B cell (primary cell): ENCODE data around the gene SLC15A2. TPM values are rescaled to one million over a fixed set of nuclear protein-coding genes. Genes with fewer than 3 reads are reported as not detected.

ENCODE experiments used
- ATAC-seq: fragments of 200-7000 bp; cut with Tn5 transposase; one replicate; pipeline ENCODE4 v1.10.0; 2021; ENCODE audit warnings: low read depth, mild to moderate bottlenecking, moderate number of reproducible peaks, moderate library complexity
- CTCF ChIA-PET: fragments of 350-600 bp; sonication (Branson Sonifier 250); formaldehyde crosslinking; loops from one replicate; lab custom pipeline; 2021; ENCODE audit warnings: antibody characterized with exemption, inconsistent platforms; lab: Charles Lee
- POLR2A ChIA-PET: fragments of 350-600 bp; sonication (Branson Sonifier 250); formaldehyde crosslinking; loops from one replicate; lab custom pipeline; 2021; ENCODE audit warnings: antibody characterized with exemption; lab: Charles Lee
- DNase-seq: peaks from one replicate; pipeline ENCODE4 v3.0.0; 2013
- H2AFZ ChIP-seq: 2 replicates; pipeline ENCODE4 v1.6.1; 2012; ENCODE audit warnings: mild to moderate bottlenecking, low read depth, low read length; ENCODE audit not compliant: insufficient read depth, poor library complexity, severe bottlenecking
- H3K27ac ChIP-seq, 2 donors: 1 replicate in 1 of 2; 2 replicates in 1 of 2; pipeline ENCODE4 v1.5.1; 2012 to 2013; ENCODE audit warnings: low read length in 2 of 2, mild to moderate bottlenecking in 2 of 2, moderate library complexity in 1 of 2
- H3K27me3 ChIP-seq, 4 experiments: fragments of 200-600 bp in 1 of 4; sonication (generic) in 1 of 4; replicated peaks in 1 of 4; 1 replicate in 2 of 4; 2 replicates in 2 of 4; pipeline versions ENCODE4 v1.6.1 to v1.7.0; 2013 to 2016; ENCODE audit warnings: low read length in 3 of 4, mild to moderate bottlenecking in 2 of 4, mixed read lengths in 1 of 4, moderate library complexity in 1 of 4; ENCODE audit not compliant: insufficient read depth in 4 of 4, control insufficient read depth in 3 of 4; ENCODE audit errors: control extremely low read depth in 1 of 4
- H3K36me3 ChIP-seq, 2 experiments: replicated peaks in 1 of 2; 1 replicate in 1 of 2; 2 replicates in 1 of 2; pipeline versions ENCODE4 v1.6.1 to v1.7.1; 2013; ENCODE audit warnings: low read length in 1 of 2; ENCODE audit not compliant: insufficient read depth in 2 of 2, control insufficient read depth in 1 of 2; ENCODE audit errors: control extremely low read depth in 1 of 2, extremely low read depth in 1 of 2
- H3K4me1 ChIP-seq, 2 donors: fragments of 200-600 bp in 1 of 2; sonication (generic) in 1 of 2; 1 replicate in 1 of 2; 2 replicates in 1 of 2; pipeline versions ENCODE4 v1.5.1 to v1.6.1; 2013 to 2017; ENCODE audit warnings: low read length in 2 of 2; ENCODE audit not compliant: control insufficient read depth in 2 of 2, insufficient read depth in 2 of 2
- H3K4me2 ChIP-seq: replicated peaks from 2 replicates; pipeline ENCODE3; 2012; ENCODE audit warnings: mild to moderate bottlenecking, low read depth, low read length; ENCODE audit not compliant: poor library complexity, severe bottlenecking
- H3K4me3 ChIP-seq, 5 experiments: fragments of 200-600 bp in 1 of 5; sonication (generic) in 1 of 5; 1 replicate in 3 of 5; 2 replicates in 2 of 5; pipeline versions ENCODE4 v1.5.1 to v1.7.0; 2011 to 2016; ENCODE audit warnings: low read length in 4 of 5, mild to moderate bottlenecking in 4 of 5, low read depth in 2 of 5, control low read depth in 1 of 5, moderate library complexity in 1 of 5; ENCODE audit not compliant: insufficient read depth in 1 of 5; ENCODE audit errors: control extremely low read depth in 1 of 5, extremely low read depth in 1 of 5
- H3K79me2 ChIP-seq: fragments of 200-600 bp; sonication (generic); one replicate; pipeline ENCODE4 v1.6.0; 2016; ENCODE audit warnings: low read length; ENCODE audit not compliant: control insufficient read depth, insufficient read depth
- H3K9ac ChIP-seq: fragments of 200-600 bp; sonication (generic); 2 replicates; pipeline ENCODE4 v1.6.1; 2017; ENCODE audit warnings: mild to moderate bottlenecking, low read length, moderate library complexity
- H3K9me3 ChIP-seq, 3 donors: one replicate each; pipeline versions ENCODE4 v1.6.1 to v1.7.1; 2013; ENCODE audit warnings: low read length in 2 of 3; ENCODE audit not compliant: control insufficient read depth in 2 of 3, insufficient read depth in 1 of 3; ENCODE audit errors: control extremely low read depth in 1 of 3
- H4K20me1 ChIP-seq: 2 replicates; pipeline ENCODE4 v1.6.0; 2012; ENCODE audit warnings: mild to moderate bottlenecking, low read length; ENCODE audit not compliant: insufficient read depth, control insufficient read depth, poor library complexity, severe bottlenecking
- H3K27ac Mint-ChIP-seq: one replicate; pipeline ENCODE4 v1.8.0; 2021; ENCODE audit warnings: mixed read lengths
- H3K27me3 Mint-ChIP-seq: one replicate; pipeline ENCODE4 v1.8.0; 2021; ENCODE audit warnings: mixed read lengths
- H3K4me1 Mint-ChIP-seq: one replicate; pipeline ENCODE4 v1.8.0; 2021; ENCODE audit warnings: mixed read lengths
- H3K4me3 Mint-ChIP-seq: one replicate; pipeline ENCODE4 v1.8.0; 2021; ENCODE audit warnings: mixed read lengths
- H3K9me3 Mint-ChIP-seq: one replicate; pipeline ENCODE4 v1.8.0; 2022; ENCODE audit warnings: mixed read lengths; ENCODE audit not compliant: insufficient read depth
- CTCF ChIP-seq: fragments of 200-600 bp; IDR thresholded peaks from one replicate; pipeline ENCODE4 v1.8.0; 2022; ENCODE audit warnings: antibody characterized with exemption, mild to moderate bottlenecking
- EZH2 ChIP-seq: IDR thresholded peaks from 2 replicates; pipeline ENCODE4 v1.6.1; 2012; ENCODE audit warnings: borderline replicate concordance, low read depth, mild to moderate bottlenecking, moderate library complexity, low read length; ENCODE audit not compliant: insufficient read depth, poor library complexity, severe bottlenecking
- WGBS: methylation state at CpG from one replicate; pipeline ENCODE4 v1.1.5; 2013; ENCODE audit warnings: missing lambda C conversion rate; ENCODE audit not compliant: insufficient coverage; 5-methylcytosine and 5-hydroxymethylcytosine counted together
- intact Hi-C: fragments of 100-400 bp; cut with micrococcal nuclease; formaldehyde crosslinking; loops from one replicate; pipeline ENCODE4 v1.10.0; 2022
- polyA plus RNA-seq: library from polyadenylated mRNA; depleted of rRNA; stranded (reverse); fragments of >200 nt; gene quantifications from 2 replicates; pipeline ENCODE4 v1.2.3, GENCODE V29; 2012
- total RNA-seq, 2 donors: library from RNA; stranded (reverse); fragments of 120-200 nt in 1 of 2; gene quantifications; 1 replicate in 1 of 2; 2 replicates in 1 of 2; pipeline versions ENCODE4 v1.2.3 to v1.2.4, GENCODE V29; 2013 to 2022

SLC15A2 gene
- total and polyA plus RNA-seq, 2 donors (not counting 1 experiment from before 2014, with no cell fraction given), result 13.1 to 16.9 TPM

- Mint-ChIP-seq H3K27ac (no peak overlapping the region), H3K27me3 (no peaks in the 10 kb centered on the region), H3K4me3 (no peak overlapping the region), H3K4me1 (peaks cover 25% of the 10 kb centered on the region), H3K9me3 (peaks cover 2% of the 10 kb centered on the region)
- no peaks in the 10 kb centered on the region for H3K27me3 ChIP-seq
- DNase-seq, result no peak
- H3K4me2 ChIP-seq, result no peak overlapping the region
- WGBS, result no CpG with 5 or more reads among the region's 1 CpG
- no peak overlapping the region for H3K9ac ChIP-seq
- H3K27ac ChIP-seq, result no peak overlapping the region
- H4K20me1 ChIP-seq, result no peaks in the 10 kb centered on the region
- no peak overlapping the region for H3K4me3 ChIP-seq
- no peaks in the 10 kb centered on the region for H3K79me2 ChIP-seq
- ChIA-PET POLR2A (no interaction called here), CTCF (interaction anchor here (0.8 to 1.6 kb wide), 5 partner anchors 19 to 124 kb away, joined by 3 to 8 read pairs (median 4); partner anchors contain the start of gene CD86)
- no peak overlapping the region for H2AFZ ChIP-seq
- no peak for ATAC-seq
- H3K36me3 ChIP-seq, result peaks cover 3 to 6% of the 10 kb centered on the region in 2 experiments
- peaks cover 4 to 19% of the 10 kb centered on the region in 2 donors for H3K4me1 ChIP-seq
- peaks cover 0 to 6% (median 5%) of the 10 kb centered on the region in 3 donors for H3K9me3 ChIP-seq
- intact Hi-C loops, result loop anchor here (1.0 kb wide), 1 partner anchor 282 kb away; no protein-coding TSS in a partner anchor
- TF ChIP-seq CTCF, result no peak
- no peak for TF ChIP-seq EZH2
Observed at GRCh38 chr3:121976727-121977126, 82.5 kb downstream of the SLC15A2 start.

GRCh38 chr3:121979246-121979645, 85.0 kb downstream of the SLC15A2 start:
- DNase-seq (no peak), ATAC-seq (no peak)
- H2AFZ ChIP-seq, result no peak overlapping the region
- CTCF ChIA-PET, result no interaction called here
- TF ChIP-seq CTCF, result no peak
- TF ChIP-seq EZH2, result no peak
- no peaks in the 10 kb centered on the region for H3K27me3 ChIP-seq
- no peak overlapping the region for H3K27ac ChIP-seq
- H3K9ac ChIP-seq, result no peak overlapping the region
- peaks cover 5 to 16% (median 9%) of the 10 kb centered on the region in 3 donors for H3K9me3 ChIP-seq
- 100% methylated on average over 1 of the region's 2 CpGs for WGBS
- H3K4me1 Mint-ChIP-seq, result peaks cover 25% of the 10 kb centered on the region
- H3K4me3 Mint-ChIP-seq, result no peak overlapping the region
- peak overlapping the region; percentile 6 for H3K27ac Mint-ChIP-seq
- no peak overlapping the region for H3K4me3 ChIP-seq
- H4K20me1 ChIP-seq, result no peaks in the 10 kb centered on the region
- no peaks in the 10 kb centered on the region for H3K27me3 Mint-ChIP-seq
- POLR2A ChIA-PET, result interaction anchor here (0.8 to 1.4 kb wide), 2 partner anchors 13 to 99 kb away, joined by 3 read pairs; no protein-coding TSS in a partner anchor
- H3K36me3 ChIP-seq, result peaks cover 3 to 5% of the 10 kb centered on the region in 2 experiments
- peaks cover 4% of the 10 kb centered on the region for H3K9me3 Mint-ChIP-seq
- H3K4me2 ChIP-seq, result no peak overlapping the region
- intact Hi-C loops, result no loop called here
- H3K4me1 ChIP-seq, result peaks cover 4 to 19% of the 10 kb centered on the region in 2 donors
- H3K79me2 ChIP-seq, result no peaks in the 10 kb centered on the region
